Vagina (tissue), 2 donors: ENCODE data around the gene ESPL1. TPM values are rescaled to one million over a fixed set of nuclear protein-coding genes. Genes with fewer than 3 reads are reported as not detected.
A peak's percentile ranks its signal among the peaks of the same experiment; 100 is the strongest.

Experiments used
- DNase-seq, 2 donors: peaks; one replicate each; pipeline ENCODE4 v3.0.0-alpha.2; 2017; ENCODE audit errors: extremely low spot score in 2 of 2
- H3K27ac ChIP-seq: fragments of 200-600 bp; sonication (generic); one replicate; pipeline ENCODE4 v1.5.1; 2019
- H3K27me3 ChIP-seq: fragments of 200-600 bp; sonication (generic); one replicate; pipeline ENCODE4 v1.5.1; 2019
- H3K36me3 ChIP-seq, 2 donors: fragments of 200-600 bp; sonication (generic); one replicate each; pipeline ENCODE4 v1.5.1; 2017 to 2019
- H3K4me1 ChIP-seq: fragments of 200-600 bp; sonication (generic); one replicate; pipeline ENCODE4 v1.5.1; 2019
- H3K4me3 ChIP-seq, 2 donors: fragments of 200-600 bp; sonication (generic); 1 replicate in 1 of 2; 2 replicates in 1 of 2; pipeline ENCODE4 v1.5.1; 2016 to 2019
- H3K9me3 ChIP-seq: fragments of 200-600 bp; sonication (generic); one replicate; pipeline ENCODE4 v1.5.1; 2019
- POLR2A ChIP-seq, 2 donors: fragments of 450-650 bp; IDR thresholded peaks; one replicate each; pipeline ENCODE4 v1.6.1; 2017; ENCODE audit warnings: antibody characterized with exemption in 2 of 2, mild to moderate bottlenecking in 2 of 2, moderate library complexity in 2 of 2
- POLR2AphosphoS5 ChIP-seq, 2 donors: sonication (generic); formaldehyde crosslinking; IDR thresholded peaks; one replicate each; pipeline ENCODE4 v1.9.0; 2017; ENCODE audit warnings: antibody characterized with exemption in 2 of 2, mild to moderate bottlenecking in 2 of 2, low read depth in 1 of 2; ENCODE audit not compliant: insufficient read depth in 1 of 2
- intact Hi-C: fragments of 100-400 bp; cut with DNase I; formaldehyde crosslinking; loops from one replicate; pipeline ENCODE4 v1.15.1; 2023
- total RNA-seq: library from RNA; depleted of rRNA; stranded (reverse); fragments of >200 nt; gene quantifications from one replicate; pipeline ENCODE4 v1.2.3, GENCODE V29; 2016
- TF ChIP-seq, protein P1 (sequence below), 3 experiments: fragments of 450-650 bp in 2 of 3; fragments of 200-600 bp in 1 of 3; sonication (generic) in 1 of 3; IDR thresholded peaks; one replicate each; pipeline ENCODE4 v1.5.1; 2017 to 2019; ENCODE audit warnings: antibody characterized with exemption in 3 of 3, mild to moderate bottlenecking in 2 of 3, moderate library complexity in 2 of 3

ESPL1 gene
- total RNA-seq, 1 donor from 2014 or later: 17.7 TPM

- no peaks in the 10 kb centered on the region for H3K27me3 ChIP-seq
- H3K4me1 ChIP-seq: no peaks in the 10 kb centered on the region
- no peaks in the 10 kb centered on the region for H3K9me3 ChIP-seq
- no peak for TF ChIP-seq POLR2A (IDR thresholded peaks at IDR 0.05)
- no peak for TF ChIP-seq POLR2AphosphoS5 (IDR thresholded peaks at IDR 0.05; ENCODE audit: insufficient read depth in 1 of 2, low read depth in 1 of 2)
- TF ChIP-seq, protein P1, sequence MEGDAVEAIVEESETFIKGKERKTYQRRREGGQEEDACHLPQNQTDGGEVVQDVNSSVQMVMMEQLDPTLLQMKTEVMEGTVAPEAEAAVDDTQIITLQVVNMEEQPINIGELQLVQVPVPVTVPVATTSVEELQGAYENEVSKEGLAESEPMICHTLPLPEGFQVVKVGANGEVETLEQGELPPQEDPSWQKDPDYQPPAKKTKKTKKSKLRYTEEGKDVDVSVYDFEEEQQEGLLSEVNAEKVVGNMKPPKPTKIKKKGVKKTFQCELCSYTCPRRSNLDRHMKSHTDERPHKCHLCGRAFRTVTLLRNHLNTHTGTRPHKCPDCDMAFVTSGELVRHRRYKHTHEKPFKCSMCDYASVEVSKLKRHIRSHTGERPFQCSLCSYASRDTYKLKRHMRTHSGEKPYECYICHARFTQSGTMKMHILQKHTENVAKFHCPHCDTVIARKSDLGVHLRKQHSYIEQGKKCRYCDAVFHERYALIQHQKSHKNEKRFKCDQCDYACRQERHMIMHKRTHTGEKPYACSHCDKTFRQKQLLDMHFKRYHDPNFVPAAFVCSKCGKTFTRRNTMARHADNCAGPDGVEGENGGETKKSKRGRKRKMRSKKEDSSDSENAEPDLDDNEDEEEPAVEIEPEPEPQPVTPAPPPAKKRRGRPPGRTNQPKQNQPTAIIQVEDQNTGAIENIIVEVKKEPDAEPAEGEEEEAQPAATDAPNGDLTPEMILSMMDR (IDR thresholded peaks at IDR 0.05): no peak
- H3K36me3 ChIP-seq: peaks cover 0 to 37% of the 10 kb centered on the region in 2 donors
- no peak for DNase-seq
- H3K27ac ChIP-seq: no peak overlapping the region
- intact Hi-C loops: no loop called here
- no peak overlapping the region for H3K4me3 ChIP-seq
Observed at GRCh38 chr12:53313996-53314395, 45.9 kb downstream of the ESPL1 start.

GRCh38 chr12:53320352-53321195 lies 52.5 kb downstream of the ESPL1 start:
- Histone ChIP-seq H3K27me3 (no peaks in the 10 kb centered on the region), H3K4me3 (peak overlapping the region; percentile 51 to 73), H3K4me1 (peaks cover 45% of the 10 kb centered on the region), H3K9me3 (no peaks in the 10 kb centered on the region), H3K36me3 (peaks cover 0 to 17% of the 10 kb centered on the region in 2 donors), H3K27ac (peak overlapping the region; percentile 81)
- DNase-seq: no peak
- intact Hi-C loops: no loop called here
- TF ChIP-seq POLR2AphosphoS5 (IDR thresholded peaks at IDR 0.05; ENCODE audit: insufficient read depth in 1 of 2, low read depth in 1 of 2) (no peak), POLR2A (IDR thresholded peaks at IDR 0.05) (no peak)
- TF ChIP-seq, protein P1 (IDR thresholded peaks at IDR 0.05): no peak

DNA sequence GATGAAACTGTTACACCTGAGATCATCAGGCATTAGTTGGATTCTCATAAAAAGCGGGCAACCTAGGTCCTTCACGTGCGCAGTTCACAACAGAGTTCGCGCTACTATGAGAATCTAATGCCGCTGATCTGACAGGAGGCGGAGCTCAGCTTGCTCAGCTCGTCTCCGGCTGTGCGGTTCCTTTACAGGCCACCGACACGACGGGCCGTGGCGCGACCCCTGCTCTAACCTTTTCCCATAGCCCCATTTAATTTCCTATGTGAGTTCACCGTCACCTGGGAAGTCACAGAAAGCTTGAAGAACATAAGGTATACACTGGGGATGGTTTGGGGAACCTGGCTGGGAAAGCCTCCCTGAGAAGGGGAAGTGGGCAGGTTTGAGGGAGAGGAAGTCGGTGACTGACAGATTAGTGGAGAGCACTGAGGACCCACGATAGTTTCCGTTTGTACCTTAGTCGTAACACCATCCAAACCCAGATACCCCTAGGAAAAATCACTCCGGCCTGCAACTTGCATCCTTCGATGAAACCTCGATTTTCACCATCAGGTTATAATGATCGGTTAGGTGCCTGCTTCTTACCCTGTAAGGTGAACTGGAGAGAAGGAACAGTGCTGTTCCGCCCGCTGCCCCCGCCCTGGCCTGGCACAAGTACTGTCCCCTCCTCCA lies 56.1 kb downstream of the ESPL1 start:
- Histone ChIP-seq H3K4me1 (peaks cover 51% of the 10 kb centered on the region), H3K27ac (peak overlapping the region; percentile 93), H3K9me3 (no peaks in the 10 kb centered on the region), H3K27me3 (no peaks in the 10 kb centered on the region), H3K36me3 (peaks cover 0 to 4% of the 10 kb centered on the region in 2 donors), H3K4me3 (peak overlapping the region; percentile 71 to 80)
- intact Hi-C loops: loop anchor here (2.0 kb wide), 1 partner anchor 21 kb away; no protein-coding TSS in a partner anchor
- TF ChIP-seq POLR2AphosphoS5 (IDR thresholded peaks at IDR 0.05; ENCODE audit: insufficient read depth in 1 of 2, low read depth in 1 of 2) (no peak), POLR2A (IDR thresholded peaks at IDR 0.05) (no peak)
- TF ChIP-seq, protein P1 (IDR thresholded peaks at IDR 0.05): no peak
- no peak for DNase-seq

DNA sequence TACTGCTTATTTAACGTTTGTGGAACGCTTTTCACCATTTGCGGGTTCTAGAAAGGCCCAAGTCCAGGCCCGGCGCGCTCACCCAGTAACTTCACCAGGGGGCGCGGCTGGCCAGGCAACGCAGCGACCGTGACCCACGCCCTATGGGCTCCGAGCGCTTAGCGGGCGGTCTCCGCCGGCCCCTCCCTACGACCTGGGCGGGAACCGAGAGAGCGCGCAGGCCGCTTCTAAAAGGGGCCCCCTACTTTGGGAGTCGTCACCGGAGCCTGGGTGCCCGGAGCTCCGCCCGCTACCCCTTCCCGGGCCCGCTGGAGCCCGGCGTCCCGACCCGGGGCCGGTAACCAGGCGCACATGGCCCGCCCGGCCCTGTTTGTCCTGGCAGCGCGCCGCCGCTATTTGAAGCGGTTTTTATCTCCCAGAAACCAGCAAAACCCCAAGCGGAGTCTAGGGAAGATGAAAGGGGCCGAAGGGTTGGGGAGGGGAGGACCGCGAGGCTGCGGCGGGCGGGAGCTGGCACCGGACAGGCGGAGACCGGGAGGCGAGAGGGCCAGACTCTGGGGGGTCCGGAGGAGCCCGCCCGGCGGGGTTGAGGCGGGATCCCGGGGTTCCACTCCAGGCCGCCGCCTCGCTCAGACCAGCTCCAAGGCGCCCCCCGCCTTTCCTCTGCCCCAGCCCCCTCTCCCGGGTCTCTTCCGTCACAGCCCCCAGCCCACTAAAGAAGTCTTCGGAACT lies 56.8 kb downstream of the ESPL1 start:
- H3K4me3 ChIP-seq: peak overlapping the region; percentile 71 to 80
- intact Hi-C loops: loop anchor here (2.0 kb wide), 1 partner anchor 20 kb away; no protein-coding TSS in a partner anchor

More for the DNA sequence above, 56.8 kb downstream of the ESPL1 start:
- TF ChIP-seq POLR2A (IDR thresholded peaks at IDR 0.05) (peak in 1 of 2 donors; percentile 74), POLR2AphosphoS5 (IDR thresholded peaks at IDR 0.05; ENCODE audit: insufficient read depth in 1 of 2, low read depth in 1 of 2) (peak; percentile 89 to 95)
- TF ChIP-seq, protein P1 (IDR thresholded peaks at IDR 0.05): peak; percentile 79 to 87 (median 81)
- no peaks in the 10 kb centered on the region for H3K36me3 ChIP-seq
- no peaks in the 10 kb centered on the region for H3K27me3 ChIP-seq
- H3K9me3 ChIP-seq: no peaks in the 10 kb centered on the region
- peaks cover 44% of the 10 kb centered on the region for H3K4me1 ChIP-seq
- peak in 1 of 2 donors; percentile 93 for DNase-seq
- peak overlapping the region; percentile 93 for H3K27ac ChIP-seq
